ENCODE results near the gene UBE2A.

Gene UBE2A

GRCh38 chrX:119574394-119575266 lies at the start of gene UBE2A:
TSS of gene UBE2A (plus strand) at chrX:119574563. CDS start at chrX:119574712, 149 bp downstream.
- DNase-seq (ENCODE audit: low read depth in 4 of 4, low spot score in 1 of 4) = peak; percentile 59 to 83 (median 73)

GRCh38 chrX:119529345-119530276 lies 44.8 kb upstream of the UBE2A start:
- DNase-seq (ENCODE audit: low read depth in 4 of 4, low spot score in 1 of 4) = no peak

GRCh38 chrX:119537487-119537886 lies 36.9 kb upstream of the UBE2A start:
- no peak for DNase-seq (ENCODE audit: low read depth in 4 of 4, low spot score in 1 of 4)

- no peak for DNase-seq (ENCODE audit: low read depth in 4 of 4, low spot score in 1 of 4)
Observed at GRCh38 chrX:119539872-119540271, 34.5 kb upstream of the UBE2A start.

- no peak for DNase-seq (ENCODE audit: low read depth in 4 of 4, low spot score in 1 of 4)
Observed at GRCh38 chrX:119541188-119541587, 33.2 kb upstream of the UBE2A start.

GRCh38 chrX:119549327-119550016 lies 24.9 kb upstream of the UBE2A start:
- DNase-seq (ENCODE audit: low read depth in 4 of 4, low spot score in 1 of 4) = no peak

- DNase-seq (ENCODE audit: low read depth in 4 of 4, low spot score in 1 of 4) = no peak
Observed at GRCh38 chrX:119552508-119552907, 21.9 kb upstream of the UBE2A start.

GRCh38 chrX:119565107-119565663 lies 9.2 kb upstream of the UBE2A start, which contains the start of gene STEEP1:
TSS of gene STEEP1 (minus strand) at chrX:119565409. CDS start at chrX:119565355, 54 bp downstream.
- DNase-seq (ENCODE audit: low read depth in 4 of 4, low spot score in 1 of 4) = peak; percentile 65 to 80 (median 74)

GRCh38 chrX:119570351-119570835 lies 4.0 kb upstream of the UBE2A start:
- DNase-seq (ENCODE audit: low read depth in 4 of 4, low spot score in 1 of 4) = no peak

GRCh38 chrX:119573222-119573621 lies 1.1 kb upstream of the UBE2A start:
- no peak for DNase-seq (ENCODE audit: low read depth in 4 of 4, low spot score in 1 of 4)

- DNase-seq (ENCODE audit: low read depth in 4 of 4, low spot score in 1 of 4) = no peak
Observed at GRCh38 chrX:119573840-119574393, 446 bp upstream of the UBE2A start.

- no peak for DNase-seq (ENCODE audit: low read depth in 4 of 4, low spot score in 1 of 4)
Observed at GRCh38 chrX:119579414-119579813, 5.1 kb downstream of the UBE2A start.

GRCh38 chrX:119583431-119584059 lies 9.2 kb downstream of the UBE2A start:
- no peak for DNase-seq (ENCODE audit: low read depth in 4 of 4, low spot score in 1 of 4)

- DNase-seq (ENCODE audit: low read depth in 4 of 4, low spot score in 1 of 4) = no peak
Observed at GRCh38 chrX:119589810-119590209, 15.4 kb downstream of the UBE2A start.

- DNase-seq (ENCODE audit: low read depth in 4 of 4, low spot score in 1 of 4) = no peak
Observed at GRCh38 chrX:119602701-119603255, 28.4 kb downstream of the UBE2A start.

- no peak for DNase-seq (ENCODE audit: low read depth in 4 of 4, low spot score in 1 of 4)
Observed at GRCh38 chrX:119604766-119605463, 30.6 kb downstream of the UBE2A start.

- peak in 3 of 4 experiments; percentile 7 to 18 (median 8) for DNase-seq (ENCODE audit: low read depth in 4 of 4, low spot score in 1 of 4)
Observed at GRCh38 chrX:119605464-119606279, 31.3 kb downstream of the UBE2A start.

Measured in stimulated activated CD4-positive, alpha-beta T cell treated with anti-CD3 and anti-CD28 coated beads, Interleukin-1b, Interleukin-23, amount 100 ng/mL, for 24 hours (primary cell).